HepG2 (cell line): Measurements from ENCODE around the gene FUCA1. TPM values are rescaled to one million over a fixed set of nuclear protein-coding genes. Genes with fewer than 3 reads are reported as not detected.

Experiments
- ATF2 ChIP-seq: sonication (generic); formaldehyde crosslinking; IDR thresholded peaks from 2 replicates; pipeline ENCODE4 v1.4.0; 2020; ENCODE audit warnings: missing genetic modification reagents
- ETV5 ChIP-seq: IDR thresholded peaks from 2 replicates; pipeline ENCODE4 v1.6.1; 2018; ENCODE audit warnings: missing biosample characterization, missing genetic modification reagents, inconsistent platforms, borderline replicate concordance
- FOXP4 ChIP-seq: sonication (generic); formaldehyde crosslinking; IDR thresholded peaks from 2 replicates; pipeline ENCODE4 v1.4.0; 2020; ENCODE audit warnings: missing genetic modification reagents
- KDM6A ChIP-seq: IDR thresholded peaks from 2 replicates; pipeline ENCODE4 v1.6.1; 2016; ENCODE audit warnings: low read depth
- MEIS2 ChIP-seq: sonication (generic); formaldehyde crosslinking; IDR thresholded peaks from 2 replicates; pipeline ENCODE4 v1.9.0; 2021; ENCODE audit warnings: mild to moderate bottlenecking, missing genetic modification reagents
- MXI1 ChIP-seq: IDR thresholded peaks from 3 replicates; pipeline ENCODE4 v1.6.1; 2012; ENCODE audit warnings: low read depth, low read length, inconsistent platforms, borderline replicate concordance
- MYC ChIP-seq: sonication (generic); formaldehyde crosslinking; IDR thresholded peaks from 2 replicates; pipeline ENCODE4 v1.9.0; 2021; ENCODE audit warnings: missing genetic modification reagents, borderline replicate concordance
- NFKBIZ ChIP-seq: IDR thresholded peaks from 2 replicates; pipeline ENCODE4 v1.6.1; 2018; ENCODE audit warnings: missing genetic modification reagents, missing compliant biosample characterization
- SOX5 ChIP-seq: IDR thresholded peaks from 2 replicates; pipeline ENCODE4 v1.6.1; 2016; ENCODE audit warnings: borderline replicate concordance
- TCF7 ChIP-seq: sonication (generic); IDR thresholded peaks from 2 replicates; pipeline ENCODE4 v1.6.1; 2016; ENCODE audit warnings: antibody characterized with exemption, low read depth
- TFE3 ChIP-seq: IDR thresholded peaks from 2 replicates; pipeline ENCODE4 v1.6.1; 2016
- ZBTB25 ChIP-seq: IDR thresholded peaks from 2 replicates; pipeline ENCODE4 v1.6.1; 2018; ENCODE audit warnings: missing genetic modification reagents
- ZBTB33 ChIP-seq: sonication (generic); formaldehyde crosslinking; IDR thresholded peaks from 2 replicates; pipeline ENCODE4 v1.4.0; 2020; ENCODE audit warnings: missing genetic modification reagents
- ZBTB43 ChIP-seq: sonication (generic); formaldehyde crosslinking; conservative IDR thresholded peaks from 2 replicates; pipeline ENCODE4 v1.4.0; 2020; ENCODE audit warnings: missing genetic modification reagents
- ZMYM4 ChIP-seq: sonication (generic); formaldehyde crosslinking; IDR thresholded peaks from 2 replicates; pipeline ENCODE4 v1.8.1; 2023; ENCODE audit warnings: mild to moderate bottlenecking, missing genetic modification reagents
- ZNF225 ChIP-seq: sonication (generic); formaldehyde crosslinking; IDR thresholded peaks from 2 replicates; pipeline ENCODE4 v1.4.0; 2020; ENCODE audit warnings: mild to moderate bottlenecking, missing genetic modification reagents
- ZNF549 ChIP-seq: sonication (generic); formaldehyde crosslinking; IDR thresholded peaks from 2 replicates; pipeline ENCODE4 v1.5.0; 2020; ENCODE audit warnings: missing genetic modification reagents
- ZNF576 ChIP-seq: sonication (generic); formaldehyde crosslinking; IDR thresholded peaks from 2 replicates; pipeline ENCODE4 v1.4.0; 2020; ENCODE audit warnings: mild to moderate bottlenecking, missing genetic modification reagents
- ZNF614 ChIP-seq: IDR thresholded peaks from 2 replicates; pipeline ENCODE4 v1.6.1; 2018; ENCODE audit warnings: missing biosample characterization, missing genetic modification reagents, inconsistent platforms, borderline replicate concordance
- ZNF775 ChIP-seq: sonication (generic); formaldehyde crosslinking; IDR thresholded peaks from 2 replicates; pipeline ENCODE4 v1.4.0; 2020; ENCODE audit warnings: missing genetic modification reagents, mild to moderate bottlenecking, moderate library complexity, borderline replicate concordance
- ZSCAN22 ChIP-seq: sonication (generic); formaldehyde crosslinking; IDR thresholded peaks from 2 replicates; pipeline ENCODE4 v1.4.0; 2020; ENCODE audit warnings: mild to moderate bottlenecking, missing genetic modification reagents
- polyA plus RNA-seq, 8 experiments: library from polyadenylated mRNA; depleted of rRNA in 3 of 8; stranded (reverse) in 7 of 8; unstranded in 1 of 8; fragments of >200 nt; fragmentation: Illumina TruSeq in 4 of 8; extraction: Trizol in 4 of 8; gene quantifications; 2 replicates each; pipeline versions ENCODE4 v1.2.1 to v1.2.3, GENCODE V29; 2011 to 2016; ENCODE audit warnings: low read depth in 4 of 8, missing spikeins in 1 of 8, mixed read lengths in 1 of 8; ENCODE audit not compliant: insufficient read depth in 1 of 8
- total RNA-seq, 5 experiments: library from RNA; depleted of rRNA; stranded (reverse); fragments of >200 nt; fragmentation: Illumina TruSeq; extraction: Trizol; gene quantifications; 2 replicates each; pipeline ENCODE4 v1.2.3, GENCODE V29; 2016; ENCODE audit warnings: low read depth in 1 of 5

The FUCA1 gene
- total and polyA plus RNA-seq, 2 of the 13 experiments (the other 11 are each of a cell fraction or from before 2014, with no cell fraction given), result 32.7 to 33.6 TPM

GRCh38 chr1:23809751-23810171 is 58.3 kb downstream of the FUCA1 start (continued):
- TF ChIP-seq FOXP4 (CRISPR knock-in tag) (0 out of 2 replicates have a peak, but pooled peaks have one; percentile 34), ZBTB43 (no peak), MEIS2 (CRISPR knock-in tag) (no peak), MXI1 (peak; percentile 18; the same call in 1 of the 3 replicates), NFKBIZ (CRISPR knock-in tag) (0 out of 2 replicates have a peak, but pooled peaks have one; percentile 43), KDM6A (CRISPR knock-in tag) (no peak), MYC (CRISPR knock-in tag) (peak; percentile 30; the same call in 1 of the 2 replicates), TFE3 (CRISPR knock-in tag) (peak; percentile 99), ZNF549 (CRISPR knock-in tag) (no peak), ZBTB25 (CRISPR knock-in tag) (no peak), ZNF614 (CRISPR knock-in tag) (0 out of 2 replicates have a peak, but pooled peaks have one; percentile 57), ZNF225 (CRISPR knock-in tag) (no peak), ZNF775 (CRISPR knock-in tag) (no peak), ZMYM4 (CRISPR knock-in tag) (peak; percentile 48; the same call in 1 of the 2 replicates), ETV5 (CRISPR knock-in tag) (peak; percentile 24; the same call in 1 of the 2 replicates), ZNF576 (CRISPR knock-in tag) (no peak), ZSCAN22 (CRISPR knock-in tag) (no peak), TCF7 (peak; percentile 95), ZBTB33 (peak; percentile 60; the same call in 1 of the 2 replicates), SOX5 (CRISPR knock-in tag) (peak; percentile 42; the same call in 1 of the 2 replicates), ATF2 (CRISPR knock-in tag) (peak; percentile 94)
